HFFc6 (cell line): ENCODE measurements around the gene ZNF614. TPM values are rescaled to one million over a fixed set of nuclear protein-coding genes. Genes with fewer than 3 reads are reported as not detected.
"Not testable (repeated sequence)": the region's sequence is repeated elsewhere in the genome, so short reads cannot be mapped to it uniquely, and the experiment has no call there.

Experiments
- DNase-seq: peaks from one replicate; pipeline ENCODE4 v3.0.0-alpha.2; 2018
- H3K27ac Mint-ChIP-seq: 2 replicates; pipeline ENCODE4 v1.8.0; 2020; ENCODE audit warnings: mild to moderate bottlenecking, mixed read lengths
- H3K27me3 Mint-ChIP-seq: 2 replicates; pipeline ENCODE4 v1.8.0; 2021; ENCODE audit warnings: mild to moderate bottlenecking, moderate library complexity, mixed read lengths; ENCODE audit not compliant: insufficient read depth
- H3K36me3 Mint-ChIP-seq: 2 replicates; pipeline ENCODE4 v1.8.0; 2021; ENCODE audit warnings: low read depth, mixed read lengths
- H3K4me1 Mint-ChIP-seq: 2 replicates; pipeline ENCODE4 v1.8.0; 2020; ENCODE audit warnings: low read depth, mixed read lengths
- H3K4me3 Mint-ChIP-seq: 2 replicates; pipeline ENCODE4 v1.8.0; 2020; ENCODE audit warnings: mild to moderate bottlenecking, moderate library complexity, mixed read lengths
- H3K9me3 Mint-ChIP-seq: 2 replicates; pipeline ENCODE4 v1.8.0; 2020; ENCODE audit warnings: mild to moderate bottlenecking, mixed read lengths
- CTCF ChIP-seq: fragments of 200-600 bp; sonication (generic); IDR thresholded peaks from 2 replicates; pipeline ENCODE4 v1.5.0; 2021; ENCODE audit warnings: antibody characterized with exemption, mild to moderate bottlenecking
- total RNA-seq, 6 experiments: library from RNA; stranded (reverse); fragmentation: NEBNext Ultra II Directional; extraction: Animal tissue kit (Norgen Biotek cat#: 25700); gene quantifications; 2 replicates in 1 of 6; 3 replicates in 5 of 6; pipeline ENCODE4 v1.2.3, GENCODE V29; 2021

The ZNF614 gene
- total RNA-seq, 6 experiments from 2014 or later, result 4.1 to 7.2 (median 5.3) TPM

- H3K4me1 Mint-ChIP-seq, result no peaks in the 10 kb centered on the region
- H3K36me3 Mint-ChIP-seq, result peaks cover 90% of the 10 kb centered on the region
- H3K27ac Mint-ChIP-seq, result no peak overlapping the region
- H3K9me3 Mint-ChIP-seq, result peaks cover 95% of the 10 kb centered on the region
- no peak for DNase-seq
- H3K4me3 Mint-ChIP-seq, result no peak overlapping the region
- H3K27me3 Mint-ChIP-seq, result peaks cover 1% of the 10 kb centered on the region
- no peak for TF ChIP-seq CTCF
Observed at GRCh38 chr19:51994048-51994644, 34.0 kb downstream of the ZNF614 start.

GRCh38 chr19:51993422-51993821, 34.8 kb downstream of the ZNF614 start:
- no peak overlapping the region for H3K4me3 Mint-ChIP-seq
- no peak overlapping the region for H3K27ac Mint-ChIP-seq
- no peaks in the 10 kb centered on the region for H3K4me1 Mint-ChIP-seq
- DNase-seq, result no peak
- peaks cover 2% of the 10 kb centered on the region for H3K27me3 Mint-ChIP-seq
- peaks cover 96% of the 10 kb centered on the region for H3K9me3 Mint-ChIP-seq
- H3K36me3 Mint-ChIP-seq, result peaks cover 90% of the 10 kb centered on the region
- no peak for TF ChIP-seq CTCF

- peaks cover 86% of the 10 kb centered on the region for H3K9me3 Mint-ChIP-seq
- no peak for TF ChIP-seq CTCF
- H3K27me3 Mint-ChIP-seq, result peaks cover 2% of the 10 kb centered on the region
- DNase-seq, result peak; percentile 96
- peaks cover 68% of the 10 kb centered on the region for H3K36me3 Mint-ChIP-seq
- H3K27ac Mint-ChIP-seq, result peak within 1 kb of the TSS; percentile 90
- H3K4me1 Mint-ChIP-seq, result peaks cover 10% of the 10 kb centered on the region
- peak within 1 kb of the TSS; percentile 94 for H3K4me3 Mint-ChIP-seq
Observed at GRCh38 chr19:51986309-51987291, 41.6 kb downstream of the ZNF614 start, which contains the start of gene ZNF350. Gene ZNF350, minus strand, starts transcription at chr19:51986840. Its CDS starts 12,480 bp downstream, at chr19:51974360.

- Mint-ChIP-seq H3K27ac (no peak overlapping the region), H3K4me1 (peaks cover 10% of the 10 kb centered on the region), H3K9me3 (peaks cover 88% of the 10 kb centered on the region), H3K36me3 (peaks cover 74% of the 10 kb centered on the region), H3K4me3 (no peak overlapping the region), H3K27me3 (no peaks in the 10 kb centered on the region)
- no peak for DNase-seq
- no peak for TF ChIP-seq CTCF
Observed at GRCh38 chr19:51983361-51983760, 44.8 kb downstream of the ZNF614 start.

GRCh38 chr19:51980926-51981325, 47.3 kb downstream of the ZNF614 start:
- H3K27me3 Mint-ChIP-seq, result not testable (repeated sequence)

More at GRCh38 chr19:51980926-51981325, 47.3 kb downstream of the ZNF614 start:
- DNase-seq, H3K4me3 Mint-ChIP-seq, H3K27ac Mint-ChIP-seq, H3K4me1 Mint-ChIP-seq: not testable (repeated sequence)
- Mint-ChIP-seq H3K9me3 (peaks cover 87% of the 10 kb centered on the region), H3K36me3 (peaks cover 77% of the 10 kb centered on the region)
